Sigmoid colon (tissue), 7 donors: ENCODE data around the gene ROBO1. TPM values are rescaled to one million over a fixed set of nuclear protein-coding genes. Genes with fewer than 3 reads are reported as not detected.
A peak's percentile ranks its signal among the peaks of the same experiment; 100 is the strongest.
"Not testable (repeated sequence)": the region's sequence is repeated elsewhere in the genome, so short reads cannot be mapped to it uniquely, and the experiment has no call there.

Experiments
- DNase-seq: peaks from one replicate; pipeline ENCODE4 v3.0.0-alpha.2; 2019
- H3K27ac ChIP-seq, 4 donors: fragments of 200-600 bp; sonication (generic); one replicate each; pipeline ENCODE4 v1.5.1; 2016 to 2019; ENCODE audit warnings: mild to moderate bottlenecking in 1 of 4
- H3K27me3 ChIP-seq, 3 donors: fragments of 200-600 bp; sonication (generic); one replicate each; pipeline ENCODE4 v1.5.1; 2019; ENCODE audit warnings: mild to moderate bottlenecking in 1 of 3
- H3K36me3 ChIP-seq, 4 donors: fragments of 200-600 bp; sonication (generic); one replicate each; pipeline ENCODE4 v1.5.1; 2016 to 2019
- H3K4me1 ChIP-seq, 4 donors: fragments of 200-600 bp; sonication (generic); one replicate each; pipeline ENCODE4 v1.5.1; 2017 to 2019
- H3K4me3 ChIP-seq, 4 donors: fragments of 200-600 bp; sonication (generic); one replicate each; pipeline ENCODE4 v1.5.1; 2017 to 2019; ENCODE audit warnings: mild to moderate bottlenecking in 2 of 4, moderate library complexity in 1 of 4
- H3K9me3 ChIP-seq, 4 donors: fragments of 200-600 bp in 3 of 4; sonication (generic) in 3 of 4; one replicate each; pipeline versions ENCODE4 v1.5.1 to v1.6.1; 2013 to 2019
- CTCF ChIP-seq, 4 experiments: fragments of 450-650 bp in 3 of 4; fragments of 200-600 bp in 1 of 4; IDR thresholded peaks; one replicate each; pipeline ENCODE4 v1.5.1; 2016 to 2019; ENCODE audit warnings: antibody characterized with exemption in 4 of 4, mild to moderate bottlenecking in 3 of 4, moderate library complexity in 2 of 4
- EP300 ChIP-seq, 4 donors: sonication (generic); formaldehyde crosslinking; IDR thresholded peaks; one replicate each; pipeline ENCODE4 v1.6.1; 2017; ENCODE audit warnings: antibody characterized with exemption in 4 of 4
- POLR2A ChIP-seq, 2 donors: fragments of 450-650 bp; IDR thresholded peaks; one replicate each; pipeline ENCODE4 v1.6.1; 2016; ENCODE audit warnings: antibody characterized with exemption in 2 of 2, mild to moderate bottlenecking in 2 of 2, moderate library complexity in 2 of 2
- POLR2AphosphoS5 ChIP-seq, 4 donors: sonication (generic); formaldehyde crosslinking; IDR thresholded peaks; one replicate each; pipeline ENCODE4 v1.6.1; 2017; ENCODE audit warnings: antibody characterized with exemption in 4 of 4
- WGBS, 2 donors: extraction: QIAGEN DNeasy Blood & Tissue Kit; methylation state at CpG; one replicate each; pipeline ENCODE4 v1.1.7; 2013; 5-methylcytosine and 5-hydroxymethylcytosine counted together
- intact Hi-C: fragments of 100-400 bp; cut with DNase I; formaldehyde crosslinking; loops from one replicate; pipeline ENCODE4 v1.15.1; 2023
- polyA plus RNA-seq, 3 donors: library from polyadenylated mRNA; stranded (reverse); fragments of 200-250 nt; gene quantifications; one replicate each; pipeline ENCODE4 v1.2.3, GENCODE V29; 2013
- total RNA-seq, 4 donors: library from RNA; depleted of rRNA; stranded (reverse); fragments of >200 nt; gene quantifications; one replicate each; pipeline ENCODE4 v1.1.0, GENCODE V29; 2016
- donor health status: healthy with polysubstance abuse.
- donor health status: Bipolar disorder and iron deficiency.
- donor health status: healthy.

ROBO1 gene
- total and polyA plus RNA-seq, 7 donors: 0.69 to 45.7 (median 32.4) TPM

GRCh38 chr3:79514069-79514468, 253.7 kb downstream of the ROBO1 start:
- intact Hi-C loops: no loop called here
- no peaks in the 10 kb centered on the region for H3K36me3 ChIP-seq
- DNase-seq: no peak
- peaks cover 0 to 14% (median 0%) of the 10 kb centered on the region in 4 donors for H3K4me1 ChIP-seq
- TF ChIP-seq CTCF (IDR thresholded peaks at IDR 0.05) (no peak), POLR2A (IDR thresholded peaks at IDR 0.05) (no peak), EP300 (IDR thresholded peaks at IDR 0.05) (no peak), POLR2AphosphoS5 (IDR thresholded peaks at IDR 0.05) (no peak)
- 68 to 75% methylated on average over 3 of the region's 3 CpGs for WGBS, 2 donors
- no peaks in the 10 kb centered on the region for H3K27me3 ChIP-seq
- H3K27ac ChIP-seq: no peak overlapping the region
- H3K4me3 ChIP-seq: no peak overlapping the region
- H3K9me3 ChIP-seq: no peaks in the 10 kb centered on the region

- no peaks in the 10 kb centered on the region for H3K27me3 ChIP-seq
- no peaks in the 10 kb centered on the region for H3K4me1 ChIP-seq
- intact Hi-C loops: no loop called here
- no peak for TF ChIP-seq POLR2A (IDR thresholded peaks at IDR 0.05)
- TF ChIP-seq EP300 (IDR thresholded peaks at IDR 0.05): no peak
- no peak for TF ChIP-seq CTCF (IDR thresholded peaks at IDR 0.05)
- no peak for TF ChIP-seq POLR2AphosphoS5 (IDR thresholded peaks at IDR 0.05)
- no peak for DNase-seq
- no peak overlapping the region for H3K4me3 ChIP-seq
- H3K27ac ChIP-seq: no peak overlapping the region
- no peaks in the 10 kb centered on the region for H3K36me3 ChIP-seq
- no peaks in the 10 kb centered on the region for H3K9me3 ChIP-seq
- 83 to 96% methylated on average over 1 of the region's 1 CpG for whole genome bisulfite sequencing, 2 donors
Observed at GRCh38 chr3:79506751-79507150, 261.0 kb downstream of the ROBO1 start.

- H3K27me3 ChIP-seq, H3K36me3 ChIP-seq, H3K9me3 ChIP-seq, intact Hi-C loops, H3K4me3 ChIP-seq, DNase-seq, H3K4me1 ChIP-seq, H3K27ac ChIP-seq: not testable (repeated sequence)
- WGBS, 2 donors: 94 to 97% methylated on average over 39 of the region's 39 CpGs
Observed at GRCh38 chr3:79502216-79502681, 265.5 kb downstream of the ROBO1 start.

GRCh38 chr3:79497447-79498111, 270.2 kb downstream of the ROBO1 start:
- DNase-seq: no peak
- H3K36me3 ChIP-seq: no peaks in the 10 kb centered on the region
- intact Hi-C loops: loop anchor here (5.0 to 10.0 kb wide), 3 partner anchors 130 to 835 kb away; no protein-coding TSS in a partner anchor
- H3K9me3 ChIP-seq: no peaks in the 10 kb centered on the region
- 28 to 32% methylated on average over 7 of the region's 7 CpGs for WGBS, 2 donors
- no peaks in the 10 kb centered on the region for H3K27me3 ChIP-seq
- no peaks in the 10 kb centered on the region for H3K4me1 ChIP-seq
- no peak overlapping the region for H3K27ac ChIP-seq
- TF ChIP-seq POLR2A (IDR thresholded peaks at IDR 0.05) (no peak), CTCF (IDR thresholded peaks at IDR 0.05) (peak; percentile 14 to 72 (median 42)), EP300 (IDR thresholded peaks at IDR 0.05) (no peak)
- H3K4me3 ChIP-seq: no peak overlapping the region

GRCh38 chr3:79491029-79491641, 276.7 kb downstream of the ROBO1 start:
- Histone ChIP-seq H3K4me1 (peaks cover 0 to 18% (median 16%) of the 10 kb centered on the region in 4 donors), H3K36me3 (no peaks in the 10 kb centered on the region), H3K4me3 (no peak overlapping the region), H3K9me3 (no peaks in the 10 kb centered on the region), H3K27ac (peak overlapping the region in 1 of 4 donors; percentile 59), H3K27me3 (no peaks in the 10 kb centered on the region)
- no peak for TF ChIP-seq POLR2AphosphoS5 (IDR thresholded peaks at IDR 0.05)
- TF ChIP-seq CTCF (IDR thresholded peaks at IDR 0.05): no peak
- TF ChIP-seq EP300 (IDR thresholded peaks at IDR 0.05): no peak
- no peak for TF ChIP-seq POLR2A (IDR thresholded peaks at IDR 0.05)
- intact Hi-C loops: loop anchor here (10.0 kb wide), 1 partner anchor 456 kb away; no protein-coding TSS in a partner anchor
- no peak for DNase-seq
- 53% methylated on average over 4 of the region's 4 CpGs for WGBS, 2 donors
